Nephron (organoid): ENCODE results near the gene ETNK2.
A peak's percentile ranks its signal among the peaks of the same experiment; 100 is the strongest.
"Not testable (repeated sequence)": the region's sequence is repeated elsewhere in the genome, so short reads cannot be mapped to it uniquely, and the experiment has no call there.

Experiments
- H3K27ac Mint-ChIP-seq, 3 experiments: 2 replicates each; pipeline ENCODE4 v1.8.0; 2020; ENCODE audit warnings: mixed read lengths in 3 of 3, mild to moderate bottlenecking in 2 of 3, moderate library complexity in 1 of 3
- H3K27me3 Mint-ChIP-seq: 2 replicates; pipeline ENCODE4 v1.8.0; 2021; ENCODE audit warnings: low read depth, mild to moderate bottlenecking, moderate library complexity, mixed read lengths
- H3K36me3 Mint-ChIP-seq: 2 replicates; pipeline ENCODE4 v1.8.0; 2020; ENCODE audit warnings: low read depth, mixed read lengths
- H3K4me1 Mint-ChIP-seq: 2 replicates; pipeline ENCODE4 v1.8.0; 2020; ENCODE audit warnings: mixed read lengths
- H3K4me3 Mint-ChIP-seq, 3 experiments: 2 replicates each; pipeline ENCODE4 v1.8.0; 2020; ENCODE audit warnings: mild to moderate bottlenecking in 3 of 3, mixed read lengths in 3 of 3, moderate library complexity in 2 of 3
- H3K9me3 Mint-ChIP-seq: 2 replicates; pipeline ENCODE4 v1.8.0; 2020; ENCODE audit warnings: mixed read lengths
- TF ChIP-seq, protein P1 (sequence below), 3 experiments: fragments of 200-600 bp; sonication (generic); IDR thresholded peaks; one replicate each; pipeline ENCODE4 v1.5.0; 2021; ENCODE audit warnings: antibody characterized with exemption in 3 of 3; ENCODE audit not compliant: unreplicated experiment in 3 of 3

The ETNK2 gene

DNA sequence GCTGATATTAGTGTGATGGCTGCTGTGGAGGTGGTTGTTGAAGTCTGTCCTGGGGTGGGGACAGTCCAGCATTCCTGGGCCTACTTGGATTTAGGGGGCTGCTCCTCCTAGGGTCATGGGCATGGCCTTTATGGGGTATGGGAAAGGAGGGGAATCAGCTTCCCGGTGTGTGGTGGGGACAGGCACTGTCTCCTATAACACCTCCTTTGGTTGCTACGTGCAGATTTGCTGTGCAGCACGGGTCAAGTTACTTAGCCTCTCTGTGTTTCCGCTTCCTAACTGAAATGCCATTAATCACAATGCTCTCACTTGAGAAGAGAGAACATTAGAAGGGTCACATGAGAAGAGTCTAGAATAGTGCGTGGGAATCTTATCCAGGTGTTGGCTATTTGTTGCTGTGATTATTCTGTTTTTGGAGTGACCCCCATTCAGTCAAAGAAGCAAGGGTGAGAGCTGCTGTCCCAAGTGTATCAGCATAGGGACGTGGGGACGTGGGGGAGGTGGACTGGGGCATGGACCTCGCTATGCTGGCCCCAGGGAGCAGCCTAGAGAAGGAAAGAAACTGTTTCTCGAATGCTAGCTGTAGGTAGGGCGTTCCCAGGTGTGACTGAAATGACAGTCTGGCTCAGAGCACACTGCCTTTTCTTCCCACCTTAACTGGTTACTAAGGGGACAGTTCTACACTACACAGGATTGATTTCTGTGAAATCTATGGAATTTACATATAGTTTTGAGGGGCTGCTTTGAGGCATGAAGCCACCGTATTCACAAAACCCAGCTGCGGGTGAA, 59.0 kb downstream of the ETNK2 start:
- no peak overlapping the region for H3K4me3 Mint-ChIP-seq

DNA sequence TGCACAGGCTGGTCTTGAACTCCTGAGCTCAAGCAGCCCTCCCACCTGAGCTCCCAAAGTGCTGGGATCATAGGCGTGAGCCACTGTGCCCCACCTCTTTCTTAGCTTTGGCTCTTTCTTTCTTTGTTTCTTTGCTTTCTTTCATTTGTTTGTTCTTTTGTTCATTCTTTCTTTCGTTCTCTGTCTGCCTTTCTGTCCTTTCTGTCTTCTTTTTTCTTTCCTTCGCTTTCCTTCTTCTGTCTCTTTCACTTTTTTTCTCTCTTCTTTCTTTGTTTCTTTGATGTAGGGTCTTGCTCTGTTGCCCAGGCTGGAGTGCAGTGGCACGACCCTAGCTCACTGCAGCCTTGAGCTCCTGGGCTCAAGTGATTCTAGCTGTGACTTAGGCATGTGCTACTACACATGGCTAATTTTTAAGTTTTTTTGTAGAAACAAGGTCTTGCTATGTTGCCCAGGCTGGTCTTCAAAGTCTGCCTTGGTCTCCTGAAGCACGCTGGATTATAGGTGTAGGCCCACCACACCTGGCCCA, 60.0 kb downstream of the ETNK2 start:
- H3K36me3 Mint-ChIP-seq = no peaks in the 10 kb centered on the region
- H3K27ac Mint-ChIP-seq = peak overlapping the region; percentile 61 to 92 (median 65)

More for the DNA sequence above, 59.0 kb downstream of the ETNK2 start:
- H3K4me1 Mint-ChIP-seq = peaks cover 74% of the 10 kb centered on the region
- TF ChIP-seq, protein P1, sequence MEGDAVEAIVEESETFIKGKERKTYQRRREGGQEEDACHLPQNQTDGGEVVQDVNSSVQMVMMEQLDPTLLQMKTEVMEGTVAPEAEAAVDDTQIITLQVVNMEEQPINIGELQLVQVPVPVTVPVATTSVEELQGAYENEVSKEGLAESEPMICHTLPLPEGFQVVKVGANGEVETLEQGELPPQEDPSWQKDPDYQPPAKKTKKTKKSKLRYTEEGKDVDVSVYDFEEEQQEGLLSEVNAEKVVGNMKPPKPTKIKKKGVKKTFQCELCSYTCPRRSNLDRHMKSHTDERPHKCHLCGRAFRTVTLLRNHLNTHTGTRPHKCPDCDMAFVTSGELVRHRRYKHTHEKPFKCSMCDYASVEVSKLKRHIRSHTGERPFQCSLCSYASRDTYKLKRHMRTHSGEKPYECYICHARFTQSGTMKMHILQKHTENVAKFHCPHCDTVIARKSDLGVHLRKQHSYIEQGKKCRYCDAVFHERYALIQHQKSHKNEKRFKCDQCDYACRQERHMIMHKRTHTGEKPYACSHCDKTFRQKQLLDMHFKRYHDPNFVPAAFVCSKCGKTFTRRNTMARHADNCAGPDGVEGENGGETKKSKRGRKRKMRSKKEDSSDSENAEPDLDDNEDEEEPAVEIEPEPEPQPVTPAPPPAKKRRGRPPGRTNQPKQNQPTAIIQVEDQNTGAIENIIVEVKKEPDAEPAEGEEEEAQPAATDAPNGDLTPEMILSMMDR (IDR thresholded peaks at IDR 0.05; ENCODE audit: unreplicated experiment in 3 of 3) = no peak
- H3K9me3 Mint-ChIP-seq = no peaks in the 10 kb centered on the region
- H3K27me3 Mint-ChIP-seq = no peaks in the 10 kb centered on the region
- peak overlapping the region; percentile 61 to 92 (median 70) for H3K27ac Mint-ChIP-seq
- H3K36me3 Mint-ChIP-seq = no peaks in the 10 kb centered on the region

DNA sequence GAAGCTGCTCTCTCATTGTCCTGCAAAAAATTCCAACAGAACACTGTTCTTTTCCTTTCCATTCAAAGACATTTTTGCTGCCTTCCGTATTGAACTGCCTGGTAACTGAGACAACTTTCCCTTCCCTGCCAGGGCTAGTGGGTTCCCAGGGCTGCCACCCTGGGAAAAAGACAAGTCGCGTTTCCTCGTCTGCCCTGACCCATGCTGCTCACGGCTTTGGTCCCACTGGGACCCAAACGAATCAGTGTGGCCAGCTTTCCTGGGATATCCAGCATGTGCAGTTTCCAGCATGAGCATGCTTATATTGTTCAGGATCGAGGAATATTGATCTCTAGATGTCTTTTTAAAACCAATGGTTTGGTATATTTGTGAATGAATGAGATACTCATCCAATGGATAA, 60.8 kb downstream of the ETNK2 start:
- no peaks in the 10 kb centered on the region for H3K27me3 Mint-ChIP-seq
- H3K4me3 Mint-ChIP-seq = no peak overlapping the region
- TF ChIP-seq, protein P1 (IDR thresholded peaks at IDR 0.05; ENCODE audit: unreplicated experiment in 3 of 3) = no peak
- H3K9me3 Mint-ChIP-seq = no peaks in the 10 kb centered on the region
- H3K4me1 Mint-ChIP-seq = peaks cover 76% of the 10 kb centered on the region
- no peaks in the 10 kb centered on the region for H3K36me3 Mint-ChIP-seq
- H3K27ac Mint-ChIP-seq = peak overlapping the region; percentile 61 to 92 (median 65)

More for the DNA sequence above, 60.0 kb downstream of the ETNK2 start:
- H3K4me3 Mint-ChIP-seq = no peak overlapping the region
- no peaks in the 10 kb centered on the region for H3K9me3 Mint-ChIP-seq
- peaks cover 79% of the 10 kb centered on the region for H3K4me1 Mint-ChIP-seq
- TF ChIP-seq, protein P1 (IDR thresholded peaks at IDR 0.05; ENCODE audit: unreplicated experiment in 3 of 3) = no peak
- no peaks in the 10 kb centered on the region for H3K27me3 Mint-ChIP-seq

DNA sequence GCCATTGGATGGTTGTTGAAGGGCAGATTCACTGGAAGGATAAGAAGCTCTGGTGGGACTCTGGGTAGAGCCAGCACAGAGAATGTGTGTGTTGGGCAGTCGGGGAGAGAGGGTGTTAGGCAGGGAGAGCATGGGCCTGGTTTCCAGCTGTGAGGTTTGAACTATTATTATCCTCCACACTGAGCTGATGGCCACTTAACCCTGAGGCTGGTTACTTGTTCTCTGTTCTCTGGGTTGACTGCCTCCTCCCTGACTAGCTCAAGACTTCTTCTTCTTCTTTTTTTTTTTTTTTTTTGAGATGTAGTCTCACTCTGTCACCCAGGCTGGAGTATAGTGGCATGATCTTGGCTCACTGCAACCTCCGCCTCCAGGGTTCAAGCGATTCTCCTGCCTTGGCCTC, 61.7 kb downstream of the ETNK2 start:
- not testable (repeated sequence) for H3K36me3 Mint-ChIP-seq, H3K4me3 Mint-ChIP-seq, H3K9me3 Mint-ChIP-seq, H3K27me3 Mint-ChIP-seq
- Mint-ChIP-seq H3K27ac (peak overlapping the region; percentile 89 to 99 (median 97)), H3K4me1 (peaks cover 72% of the 10 kb centered on the region)

DNA sequence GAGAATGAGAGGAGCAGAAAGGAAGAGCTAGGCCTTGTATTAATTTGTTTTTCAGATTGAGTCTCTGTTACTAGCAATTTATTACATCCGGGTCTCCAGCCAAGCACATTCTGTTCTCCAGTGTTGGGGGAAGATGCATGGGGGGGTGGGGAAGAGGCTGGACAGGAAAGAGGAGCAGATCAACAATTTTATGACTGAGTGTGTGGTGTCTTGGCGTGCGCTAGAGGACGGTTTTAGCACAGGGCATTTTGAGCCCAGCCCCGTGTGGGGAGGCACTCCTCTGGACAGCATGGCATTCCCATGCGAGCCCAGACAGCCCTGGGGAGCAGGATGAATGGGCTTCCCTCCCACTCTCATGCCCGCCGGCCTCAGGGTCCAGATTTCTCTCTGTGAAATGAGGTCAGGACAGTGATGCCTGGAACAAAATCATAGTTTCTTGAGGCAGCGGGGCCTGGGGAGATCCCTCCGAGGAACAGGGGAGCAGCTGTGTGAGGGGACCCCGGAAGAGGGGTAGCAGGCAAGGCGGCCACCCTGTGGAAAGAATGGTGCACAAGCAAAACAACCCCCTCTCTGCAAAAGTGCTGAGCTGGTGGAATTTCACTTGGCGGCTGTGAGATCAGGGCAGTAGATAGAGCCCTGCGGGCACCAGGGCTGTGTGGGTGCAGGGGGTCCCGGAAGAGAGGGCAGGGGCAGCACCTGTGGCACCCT, 62.6 kb downstream of the ETNK2 start:
- H3K4me3 Mint-ChIP-seq = peak overlapping the region; percentile 10 to 63 (median 46)
- no peaks in the 10 kb centered on the region for H3K9me3 Mint-ChIP-seq

DNA sequence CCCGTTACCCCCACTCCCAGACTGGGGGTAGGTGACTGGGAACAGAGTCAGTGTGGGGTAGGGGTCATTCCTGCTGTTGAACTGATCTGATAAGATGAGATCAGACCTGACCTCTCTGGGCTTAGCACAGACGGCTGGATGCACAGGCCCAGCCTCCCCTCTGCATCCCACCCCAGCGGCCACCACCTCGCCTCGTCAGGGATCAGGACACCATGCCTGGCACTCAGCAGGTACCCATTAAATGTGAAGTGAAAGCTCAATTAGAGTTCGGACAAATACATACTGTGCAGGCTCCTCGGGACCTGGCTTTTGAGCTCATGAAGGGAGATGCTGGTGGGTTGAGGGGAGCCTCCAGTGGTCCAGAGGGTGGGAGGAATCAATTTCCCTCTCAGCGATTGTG, 63.2 kb downstream of the ETNK2 start:
- H3K9me3 Mint-ChIP-seq = no peaks in the 10 kb centered on the region
- H3K27me3 Mint-ChIP-seq = no peaks in the 10 kb centered on the region
- H3K4me3 Mint-ChIP-seq = peak overlapping the region; percentile 10 to 63 (median 46)
- TF ChIP-seq, protein P1 (IDR thresholded peaks at IDR 0.05; ENCODE audit: unreplicated experiment in 3 of 3) = no peak
- H3K27ac Mint-ChIP-seq = peak overlapping the region; percentile 89 to 99 (median 97)
- H3K4me1 Mint-ChIP-seq = peaks cover 72% of the 10 kb centered on the region
- H3K36me3 Mint-ChIP-seq = no peaks in the 10 kb centered on the region

More for the DNA sequence above, 62.6 kb downstream of the ETNK2 start:
- H3K36me3 Mint-ChIP-seq = no peaks in the 10 kb centered on the region
- H3K4me1 Mint-ChIP-seq = peaks cover 72% of the 10 kb centered on the region
- H3K27ac Mint-ChIP-seq = peak overlapping the region; percentile 89 to 99 (median 97)
- TF ChIP-seq, protein P1 (IDR thresholded peaks at IDR 0.05; ENCODE audit: unreplicated experiment in 3 of 3) = peak in 1 of 3 experiments; percentile 21
- H3K27me3 Mint-ChIP-seq = no peaks in the 10 kb centered on the region
